ENCODE measurements around the gene BMP8A.

BMP8A gene

GRCh38 chr1:39540504-39541031 is 49.1 kb downstream of the BMP8A start:
- Histone ChIP-seq H2AFZ (ENCODE audit: low read depth, low read length) (no peak overlapping the region), H4K20me1 (ENCODE audit: insufficient read depth, low read length) (no peaks in the 10 kb centered on the region), H3K9me3 (ENCODE audit: insufficient read depth, low read length) (no peaks in the 10 kb centered on the region), H3K27ac (ENCODE audit: low read length) (no peak overlapping the region), H3K36me3 (replicated peaks; ENCODE audit: low read depth, low read length) (peaks cover 2% of the 10 kb centered on the region), H3K4me1 (ENCODE audit: low read length) (peaks cover 10% of the 10 kb centered on the region), H3K4me3 (ENCODE audit: low read length) (no peak overlapping the region), H3K27me3 (ENCODE audit: low read depth, low read length) (no peaks in the 10 kb centered on the region), H3K79me2 (ENCODE audit: low read length) (no peaks in the 10 kb centered on the region), H3K9ac (ENCODE audit: low read length) (no peak overlapping the region), H3K4me2 (ENCODE audit: low read length) (no peak overlapping the region)
- TF ChIP-seq EZH2phosphoT487 (IDR thresholded peaks at IDR 0.05; ENCODE audit: low read depth) (no peak), CTCF (IDR thresholded peaks at IDR 0.05; ENCODE audit: low read depth, low read length) (no peak)

- no peak overlapping the region for H3K27ac ChIP-seq (ENCODE audit: low read length)
- H3K4me1 ChIP-seq (ENCODE audit: low read length): peaks cover 10% of the 10 kb centered on the region
- no peak overlapping the region for H3K9ac ChIP-seq (ENCODE audit: low read length)
- no peak overlapping the region for H3K4me3 ChIP-seq (ENCODE audit: low read length)
- H4K20me1 ChIP-seq (ENCODE audit: insufficient read depth, low read length): no peaks in the 10 kb centered on the region
- H3K79me2 ChIP-seq (ENCODE audit: low read length): no peaks in the 10 kb centered on the region
- no peak for TF ChIP-seq CTCF (IDR thresholded peaks at IDR 0.05; ENCODE audit: low read depth, low read length)
- no peak for TF ChIP-seq EZH2phosphoT487 (IDR thresholded peaks at IDR 0.05; ENCODE audit: low read depth)
- H2AFZ ChIP-seq (ENCODE audit: low read depth, low read length): no peak overlapping the region
- no peaks in the 10 kb centered on the region for H3K9me3 ChIP-seq (ENCODE audit: insufficient read depth, low read length)
- no peak overlapping the region for H3K4me2 ChIP-seq (ENCODE audit: low read length)
- H3K36me3 ChIP-seq (replicated peaks; ENCODE audit: low read depth, low read length): peaks cover 2% of the 10 kb centered on the region
- H3K27me3 ChIP-seq (ENCODE audit: low read depth, low read length): no peaks in the 10 kb centered on the region
Measured at GRCh38 chr1:39542924-39543323, 51.5 kb downstream of the BMP8A start.

- Histone ChIP-seq H4K20me1 (ENCODE audit: insufficient read depth, low read length) (no peaks in the 10 kb centered on the region), H2AFZ (ENCODE audit: low read depth, low read length) (no peak overlapping the region), H3K4me2 (ENCODE audit: low read length) (no peak overlapping the region), H3K36me3 (replicated peaks; ENCODE audit: low read depth, low read length) (no peaks in the 10 kb centered on the region), H3K4me1 (ENCODE audit: low read length) (peaks cover 10% of the 10 kb centered on the region), H3K79me2 (ENCODE audit: low read length) (no peaks in the 10 kb centered on the region), H3K27ac (ENCODE audit: low read length) (no peak overlapping the region), H3K9ac (ENCODE audit: low read length) (no peak overlapping the region), H3K9me3 (ENCODE audit: insufficient read depth, low read length) (no peaks in the 10 kb centered on the region), H3K4me3 (ENCODE audit: low read length) (no peak overlapping the region), H3K27me3 (ENCODE audit: low read depth, low read length) (no peaks in the 10 kb centered on the region)
- TF ChIP-seq CTCF (IDR thresholded peaks at IDR 0.05; ENCODE audit: low read depth, low read length): no peak
- no peak for TF ChIP-seq EZH2phosphoT487 (IDR thresholded peaks at IDR 0.05; ENCODE audit: low read depth)
Measured at GRCh38 chr1:39544327-39544726, 52.9 kb downstream of the BMP8A start.

GRCh38 chr1:39545531-39545930 is 54.1 kb downstream of the BMP8A start:
- Histone ChIP-seq H3K36me3 (replicated peaks; ENCODE audit: low read depth, low read length) (peaks cover 2% of the 10 kb centered on the region), H3K9me3 (ENCODE audit: insufficient read depth, low read length) (no peaks in the 10 kb centered on the region), H3K4me1 (ENCODE audit: low read length) (peaks cover 10% of the 10 kb centered on the region), H3K27ac (ENCODE audit: low read length) (no peak overlapping the region), H2AFZ (ENCODE audit: low read depth, low read length) (no peak overlapping the region), H4K20me1 (ENCODE audit: insufficient read depth, low read length) (no peaks in the 10 kb centered on the region), H3K4me2 (ENCODE audit: low read length) (no peak overlapping the region), H3K9ac (ENCODE audit: low read length) (no peak overlapping the region), H3K27me3 (ENCODE audit: low read depth, low read length) (no peaks in the 10 kb centered on the region), H3K79me2 (ENCODE audit: low read length) (no peaks in the 10 kb centered on the region), H3K4me3 (ENCODE audit: low read length) (no peak overlapping the region)
- no peak for TF ChIP-seq EZH2phosphoT487 (IDR thresholded peaks at IDR 0.05; ENCODE audit: low read depth)
- no peak for TF ChIP-seq CTCF (IDR thresholded peaks at IDR 0.05; ENCODE audit: low read depth, low read length)

Measured in OCI-LY3 (cell line).